Muscle of arm (tissue), 14 donors: ENCODE results near the gene GP2. TPM values are rescaled to one million over a fixed set of nuclear protein-coding genes. Genes with fewer than 3 reads are reported as not detected.

ENCODE experiments used
- DNase-seq: peaks from one replicate; pipeline ENCODE4 v3.0.0-alpha.2; 2013
- long read RNA-seq, 11 donors: transcript quantifications; one replicate each; lab custom pipeline, GENCODE V29; 2026
- polyA plus RNA-seq, 12 donors: library from polyadenylated mRNA; unstranded; fragments of 120-200 nt; gene quantifications; one replicate each; pipeline ENCODE4 v1.2.1, GENCODE V29; 2013; ENCODE audit not compliant: insufficient read length in 12 of 12

The GP2 gene
- not detected for polyA plus RNA-seq
- long read RNA-seq, donor 1, result 0 reads
- long read RNA-seq, donor 2, result 0 reads
- long read RNA-seq, donor 3, result 0 reads
- long read RNA-seq, donor 4, result 0 reads
- long read RNA-seq, donor 5, result 0 reads
- long read RNA-seq, donor 6, result 0 reads
- long read RNA-seq, donor 7, result 0 reads
- long read RNA-seq, donor 8, result 0 reads
- long read RNA-seq, donor 9, result 0 reads
- long read RNA-seq, donor 10, result 0 reads
- long read RNA-seq, donor 11, result 0 reads

DNA sequence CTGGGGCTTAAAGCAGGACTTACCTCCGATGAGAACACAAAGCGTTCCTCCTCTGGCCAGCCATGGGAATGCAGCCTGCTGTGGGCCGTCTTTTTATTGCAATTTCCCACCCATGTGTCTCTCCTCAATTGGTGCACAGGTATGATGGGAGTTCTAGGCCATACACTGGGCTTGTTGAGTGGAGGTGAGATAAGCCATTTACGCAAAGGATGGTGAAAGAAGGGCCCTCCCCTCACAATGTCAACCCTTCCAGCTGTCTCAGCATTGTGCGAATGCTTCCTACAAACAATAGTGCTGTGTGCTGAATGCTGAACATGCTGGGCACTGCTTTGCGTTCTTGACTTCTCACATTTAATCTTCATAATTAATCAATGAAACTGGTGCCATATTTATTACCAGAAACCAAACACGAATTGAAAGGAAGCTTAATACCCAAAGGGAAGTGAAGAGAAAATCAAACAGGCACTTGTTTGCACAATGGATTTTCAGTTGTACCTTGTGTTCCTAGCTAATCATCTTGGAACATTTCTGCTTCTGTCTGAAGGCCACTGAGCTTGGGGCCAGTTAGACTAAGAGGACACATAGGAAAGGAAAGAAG, at the start of gene GP2:
Gene GP2, minus strand, starts transcription at position 70 of the 598 bp plus-strand sequence. CDS start 1,082 bp downstream, outside the sequence.
- DNase-seq, result no peak

DNA sequence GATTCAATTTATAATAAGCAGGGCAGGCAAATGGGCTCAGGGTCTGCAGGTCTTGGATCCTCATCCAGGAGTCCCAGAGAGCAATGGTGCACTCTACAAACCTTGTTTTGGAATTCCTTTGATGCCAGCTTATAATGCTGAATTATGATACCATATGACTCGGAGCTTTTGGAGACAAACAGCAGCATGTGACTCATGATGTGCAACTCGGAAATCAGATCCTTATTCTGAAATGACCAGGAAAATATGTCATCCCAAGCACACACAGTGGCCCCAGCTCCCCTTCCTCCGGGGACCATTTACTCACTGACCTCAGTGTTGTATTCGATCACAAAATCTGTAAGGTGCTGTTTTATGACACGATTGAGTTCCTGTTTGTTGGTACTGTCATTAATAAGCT, 45.4 kb upstream of the GP2 start:
- no peak for DNase-seq

DNA sequence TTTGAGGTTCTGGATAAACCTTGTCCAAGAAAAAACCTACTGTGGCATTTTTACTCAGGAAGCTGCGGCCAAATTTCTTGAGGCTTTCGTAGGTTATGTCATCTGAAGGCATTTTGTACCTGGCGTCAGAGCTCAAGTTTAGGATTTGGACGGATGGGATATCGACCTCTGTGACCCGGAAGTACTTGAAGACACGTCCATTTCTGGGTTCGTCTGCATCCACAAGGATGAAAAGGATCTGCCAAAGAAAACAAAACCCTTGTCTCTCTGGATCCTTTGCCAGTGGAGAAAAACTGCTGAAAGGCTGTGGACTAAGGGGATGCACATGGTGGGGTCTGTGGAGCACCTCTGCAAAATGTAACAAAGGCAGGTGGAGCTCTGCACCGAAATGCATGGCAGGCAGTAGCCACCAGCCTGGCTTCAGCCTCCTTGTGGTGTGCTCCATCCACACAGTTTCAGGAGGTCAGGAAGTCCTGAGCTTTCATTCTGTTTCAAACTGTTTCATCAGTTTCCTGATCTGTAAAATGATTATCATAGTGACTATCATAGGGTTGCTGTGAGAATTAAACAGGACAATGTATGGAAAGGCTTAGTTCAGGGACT, 42.2 kb upstream of the GP2 start:
- DNase-seq, result no peak

DNA sequence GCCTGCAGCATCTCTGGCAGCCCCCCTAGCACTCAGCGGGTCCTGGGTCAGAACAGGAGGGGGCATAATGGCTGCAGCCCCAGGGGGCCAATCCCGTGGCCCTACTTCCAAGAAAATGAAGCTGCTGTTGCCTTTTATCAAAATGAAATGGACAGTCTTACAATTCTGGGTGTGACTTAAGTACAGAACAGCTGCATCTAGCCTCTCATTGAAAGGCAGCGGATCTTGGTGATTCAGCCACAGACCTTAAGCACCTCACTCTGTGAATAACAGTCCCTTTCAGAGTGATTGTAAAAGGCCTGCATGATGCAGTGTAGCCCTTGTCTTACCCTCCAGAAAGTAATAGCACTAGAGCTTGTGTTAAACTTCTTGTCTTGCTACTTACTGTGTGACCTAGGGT, 36.7 kb upstream of the GP2 start:
- no peak for DNase-seq

DNA sequence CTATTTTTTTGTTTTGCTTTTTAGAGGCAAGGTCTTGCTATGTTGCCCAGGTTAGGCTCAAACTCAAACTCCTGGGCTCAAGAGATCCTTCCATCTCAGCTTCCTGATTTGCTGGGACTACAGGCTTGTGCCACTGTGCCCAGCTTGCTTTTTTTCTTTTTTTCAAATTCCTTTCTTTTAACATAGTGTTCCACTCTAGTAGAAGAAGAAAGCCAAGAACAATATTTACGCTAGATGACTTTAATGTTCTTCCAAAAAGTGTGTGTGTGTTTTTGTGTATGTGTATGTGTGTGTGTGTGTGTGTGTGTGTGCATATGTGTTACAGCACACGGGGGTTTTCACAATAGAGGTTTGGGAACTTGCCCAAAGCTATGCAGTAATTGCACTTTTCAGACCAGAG, 35.9 kb upstream of the GP2 start:
- no peak for DNase-seq

DNA sequence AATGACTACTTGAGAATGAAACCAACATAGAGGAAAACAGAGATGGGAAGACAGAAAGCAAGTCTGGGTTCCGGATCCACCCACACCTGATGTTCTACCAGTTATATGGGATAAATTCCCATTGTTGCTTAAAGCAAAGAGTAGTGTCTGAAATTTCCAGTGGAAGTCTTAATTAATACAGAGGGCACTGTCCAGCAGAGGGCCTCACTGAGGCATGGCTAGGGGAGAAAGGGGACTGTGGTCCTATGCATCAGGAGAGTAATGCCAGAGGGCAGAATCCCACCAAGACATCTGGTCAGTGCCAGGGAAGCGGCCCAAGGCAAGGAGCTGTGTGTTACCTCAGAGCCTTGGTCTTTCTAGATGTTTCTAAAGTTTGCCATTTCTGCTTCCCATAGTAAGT, 32.7 kb upstream of the GP2 start:
- DNase-seq, result no peak

DNA sequence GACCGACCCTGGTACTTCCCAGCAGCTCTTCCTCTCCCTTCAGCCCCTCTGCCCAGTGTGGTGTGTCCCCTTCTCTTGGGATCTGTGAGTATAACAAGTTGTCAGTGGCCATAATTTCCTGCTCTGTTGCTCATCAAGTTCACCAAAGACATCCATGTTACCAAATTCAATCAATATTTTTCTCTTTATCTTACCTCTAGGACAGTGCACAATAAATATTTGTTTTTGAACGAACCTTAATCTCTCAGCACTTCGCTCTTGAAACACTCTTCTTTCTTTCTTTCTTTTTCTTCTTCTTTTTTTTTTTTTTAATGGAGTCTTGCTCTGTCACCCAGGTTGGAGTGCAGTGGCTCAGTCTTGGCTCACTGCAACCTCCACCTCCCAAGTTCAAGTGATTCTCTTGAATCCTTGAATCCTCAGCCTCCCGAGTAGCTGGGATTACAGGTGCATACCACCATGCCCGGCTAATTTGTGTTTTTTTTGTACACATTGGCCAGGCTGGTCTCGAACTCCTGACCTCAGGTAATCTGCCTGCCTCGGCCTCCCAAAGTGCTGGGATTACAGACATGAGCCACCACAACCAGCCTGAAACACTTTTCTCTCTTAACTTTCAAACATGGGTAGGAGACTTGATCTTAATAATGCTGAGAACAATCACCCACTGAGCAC, 27.9 kb upstream of the GP2 start:
- DNase-seq, result no peak

DNA sequence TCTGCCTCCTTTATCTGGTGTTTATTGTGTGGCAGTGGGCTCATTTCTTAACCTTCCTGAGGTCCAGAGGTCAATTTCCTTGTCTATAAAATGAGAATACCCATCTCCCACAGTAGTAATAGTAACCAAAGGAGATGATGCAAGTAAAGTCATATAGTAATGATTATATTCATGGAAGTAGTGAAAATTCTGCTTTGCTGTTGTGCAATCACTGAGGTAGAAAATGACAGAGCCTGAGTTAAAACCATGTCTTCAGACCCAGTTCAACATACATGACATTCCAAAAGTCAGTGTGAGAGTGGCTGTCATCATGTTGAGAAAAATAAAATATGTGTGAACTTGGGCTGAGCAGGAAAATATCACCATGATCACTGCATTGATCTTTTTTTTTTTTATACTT, 26.1 kb upstream of the GP2 start:
- DNase-seq, result no peak

DNA sequence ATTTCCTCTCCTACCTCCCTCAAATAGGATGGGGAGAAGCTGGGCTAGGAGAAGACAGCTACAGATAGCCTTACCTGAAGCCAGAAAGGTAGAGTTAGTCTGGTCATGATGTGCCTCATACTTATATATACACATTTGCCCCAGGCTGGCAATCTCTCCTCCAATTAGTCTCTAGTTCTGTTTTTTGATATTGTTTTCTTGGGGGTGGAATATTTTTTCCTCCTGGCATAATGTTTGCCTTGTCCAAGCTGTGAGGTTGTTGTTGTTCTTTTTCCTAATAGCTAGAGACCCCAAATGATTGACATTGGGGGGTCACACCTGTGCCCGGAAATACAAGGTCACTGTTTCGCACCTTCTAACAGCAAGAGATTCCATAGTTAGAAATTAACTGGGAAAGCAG, 25.3 kb upstream of the GP2 start, which contains the start of gene UMOD:
Gene UMOD, minus strand, starts transcription at position 101 of the 400 bp plus-strand sequence. CDS start 1,978 bp downstream, outside the sequence.
- DNase-seq, result no peak

DNA sequence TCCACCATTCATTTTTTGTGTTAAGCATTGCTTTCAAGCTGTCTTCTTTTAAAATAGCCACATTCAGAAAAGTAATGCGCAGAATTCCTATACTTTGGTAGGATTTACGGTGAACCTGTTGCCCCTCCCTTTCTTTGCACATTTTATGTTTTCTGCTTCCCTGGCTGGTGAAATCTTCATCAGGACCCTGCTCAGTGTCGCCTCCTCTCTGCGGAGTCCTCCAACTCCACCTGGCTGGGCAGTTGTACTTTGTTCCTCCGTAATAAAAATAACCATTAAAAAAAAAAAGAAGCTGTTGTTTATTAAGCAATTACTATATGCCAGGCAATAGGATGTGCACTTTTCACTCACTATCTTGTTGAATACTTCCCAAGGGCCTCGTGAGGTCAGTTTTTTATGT, 22.3 kb upstream of the GP2 start:
- DNase-seq, result no peak

DNA sequence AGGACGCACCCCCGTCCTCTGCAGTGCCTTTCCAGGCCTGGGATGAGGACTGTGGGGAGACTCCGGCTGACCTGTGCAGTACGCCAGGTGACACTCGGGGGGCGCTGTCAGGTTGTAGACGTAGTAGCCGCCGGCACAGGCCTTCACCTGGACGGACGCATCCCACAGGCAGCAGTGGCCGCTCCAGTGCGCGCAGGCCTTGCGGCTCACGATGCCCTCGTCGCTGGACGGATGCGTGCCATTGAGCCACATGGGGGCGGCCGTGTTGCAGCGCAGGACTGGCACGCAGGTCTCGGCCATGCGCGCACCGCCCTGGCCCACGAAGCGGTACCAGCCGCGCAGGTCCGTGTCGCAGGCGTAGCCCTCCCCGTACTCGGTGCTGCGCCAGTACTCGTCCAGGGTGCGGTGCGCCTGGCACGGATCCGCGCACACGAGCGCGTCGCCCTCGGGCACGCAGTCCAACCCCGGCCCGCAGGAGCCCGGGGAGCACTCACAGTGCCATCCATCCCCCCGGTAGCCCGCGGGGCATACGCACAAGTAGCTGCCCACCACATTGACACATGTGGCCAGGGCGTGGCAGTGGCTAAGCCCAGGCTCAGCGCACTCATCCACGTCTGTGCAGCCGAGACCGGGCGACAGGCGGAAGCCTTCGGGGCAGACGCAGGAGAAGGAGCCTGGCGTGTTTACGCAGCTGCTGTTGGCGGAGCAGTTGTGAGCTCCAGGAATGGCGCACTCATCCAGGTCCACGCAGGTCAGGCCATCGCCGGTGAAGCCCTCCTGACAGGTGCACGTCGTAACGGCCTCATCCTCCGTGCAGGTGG, 21.3 kb upstream of the GP2 start:
- no peak for DNase-seq

DNA sequence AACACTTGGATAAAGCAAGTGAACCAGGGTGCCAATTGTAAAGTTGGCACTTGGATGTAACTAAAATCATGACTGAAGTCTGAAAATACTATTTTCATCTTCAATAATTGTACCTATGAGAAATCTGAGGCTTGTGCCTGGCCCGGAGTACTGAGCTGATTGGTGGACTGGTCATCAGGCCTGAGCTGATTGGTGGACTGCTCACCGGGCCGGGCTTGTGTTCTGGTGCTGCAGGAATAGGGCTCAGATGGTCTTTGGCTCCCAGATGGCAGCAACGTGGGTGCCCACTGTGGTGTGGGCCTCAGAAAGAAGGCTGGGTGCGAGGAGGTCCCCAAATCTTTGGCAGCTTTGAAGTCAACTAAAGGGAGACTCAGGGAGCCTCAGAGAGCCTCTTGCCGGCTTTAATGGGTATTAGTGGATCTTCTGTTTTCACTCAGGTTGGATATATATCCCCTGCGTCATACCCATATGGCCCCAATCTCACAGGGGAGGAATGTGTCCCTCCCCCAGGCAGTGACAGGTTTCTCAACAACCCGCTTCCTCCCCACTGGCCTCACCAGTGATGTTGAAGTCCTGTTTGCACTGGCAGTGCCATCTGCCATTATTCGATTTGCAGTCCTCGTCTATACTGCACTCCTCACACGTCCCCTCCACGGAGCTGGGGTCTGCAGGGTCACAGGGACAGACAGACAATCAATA, 20.5 kb upstream of the GP2 start:
- no peak for DNase-seq

DNA sequence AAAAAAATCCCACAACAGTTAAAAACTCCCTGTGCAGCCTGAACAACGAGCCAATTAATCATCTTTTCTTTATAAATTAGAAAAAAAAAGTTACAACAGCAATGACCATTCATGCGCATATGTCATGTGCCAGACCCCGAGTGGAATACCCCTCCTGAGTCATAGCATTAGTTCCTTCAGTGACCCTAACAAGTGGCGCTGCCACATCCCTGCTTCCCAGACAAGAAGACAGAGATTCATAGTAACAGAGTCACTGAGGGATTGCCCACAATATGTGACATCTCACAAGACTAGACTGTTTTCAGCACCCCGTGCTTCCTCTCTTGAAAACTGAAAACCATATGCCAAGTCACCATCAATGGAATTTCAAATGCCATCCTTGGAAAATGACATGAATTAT, 17.3 kb upstream of the GP2 start:
- no peak for DNase-seq

DNA sequence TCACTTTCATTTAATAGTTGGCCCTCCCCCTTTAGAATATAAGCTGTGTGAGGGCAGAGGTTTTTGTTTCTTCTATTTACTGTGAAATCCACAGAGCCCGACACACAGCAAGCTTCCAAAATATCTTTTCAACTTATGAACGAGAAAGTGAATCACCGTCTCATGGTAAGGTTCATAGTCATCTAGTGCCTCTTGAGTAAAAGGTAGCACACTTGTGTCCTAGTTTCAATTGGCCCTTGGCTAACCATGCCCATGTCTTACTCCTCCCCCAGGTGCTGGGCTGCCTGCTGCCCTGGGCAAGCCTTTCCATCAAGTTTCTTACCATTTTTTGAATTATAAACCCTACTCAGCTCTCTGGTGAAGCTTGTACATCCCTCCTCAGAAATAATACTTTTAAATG, 12.4 kb upstream of the GP2 start:
- no peak for DNase-seq

DNA sequence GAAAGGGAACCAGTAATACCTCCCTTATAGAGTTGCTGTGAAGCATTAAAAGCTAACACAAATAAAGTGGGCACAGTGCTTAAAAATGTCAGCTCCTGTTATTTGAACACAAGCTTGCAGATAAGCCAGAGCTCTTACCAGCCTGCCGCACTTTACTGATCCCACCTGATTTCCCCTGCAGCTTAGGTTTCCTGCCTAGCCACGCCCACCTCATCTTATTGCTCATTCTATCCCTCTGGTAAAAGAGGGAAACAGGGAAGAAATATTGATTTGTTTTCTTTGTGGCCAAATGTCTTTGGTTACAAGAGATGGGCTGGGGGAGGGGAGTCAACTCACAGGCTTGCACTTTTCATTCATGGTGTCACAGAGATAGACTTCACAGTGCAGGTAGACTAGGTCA, 9.6 kb upstream of the GP2 start:
- DNase-seq, result no peak

DNA sequence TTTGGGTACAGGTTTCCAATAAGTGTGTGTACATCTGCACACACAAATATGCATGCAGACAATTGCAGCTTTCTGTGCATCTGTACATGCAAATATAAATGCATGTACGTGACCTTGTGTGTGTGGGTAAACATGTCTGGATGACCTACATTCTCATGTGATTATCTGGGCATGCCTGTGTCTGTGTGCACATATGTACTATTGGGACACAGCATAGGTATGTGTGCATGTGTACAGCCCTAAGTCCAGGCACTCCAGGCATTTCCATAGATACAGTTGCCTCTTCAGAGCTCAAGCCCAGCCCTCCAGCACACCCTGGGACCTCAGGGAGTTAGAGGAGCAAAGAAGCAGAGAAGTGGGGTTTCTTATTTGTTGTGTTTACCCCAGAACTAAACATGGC, 7.1 kb upstream of the GP2 start:
- no peak for DNase-seq

DNA sequence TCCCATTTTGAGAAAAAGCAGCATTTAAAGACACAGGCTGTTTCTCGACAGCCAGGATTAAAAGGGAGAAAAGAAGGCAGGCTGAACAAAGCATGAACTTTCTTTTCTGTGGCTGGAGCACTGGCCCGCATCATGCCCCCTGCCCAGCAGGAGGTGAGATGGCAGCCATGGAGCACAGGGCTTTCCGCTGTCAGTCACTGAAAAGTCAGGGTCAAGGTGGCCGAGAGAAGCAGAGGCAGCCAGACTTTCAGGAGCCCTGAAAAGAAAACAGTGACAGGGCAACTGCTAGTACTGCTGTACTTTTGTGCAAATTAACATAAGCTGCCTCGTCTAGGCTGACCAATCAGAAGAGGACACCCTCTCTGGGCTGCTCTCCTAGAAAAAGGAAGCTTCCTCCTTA, 5.8 kb upstream of the GP2 start:
- DNase-seq, result no peak

DNA sequence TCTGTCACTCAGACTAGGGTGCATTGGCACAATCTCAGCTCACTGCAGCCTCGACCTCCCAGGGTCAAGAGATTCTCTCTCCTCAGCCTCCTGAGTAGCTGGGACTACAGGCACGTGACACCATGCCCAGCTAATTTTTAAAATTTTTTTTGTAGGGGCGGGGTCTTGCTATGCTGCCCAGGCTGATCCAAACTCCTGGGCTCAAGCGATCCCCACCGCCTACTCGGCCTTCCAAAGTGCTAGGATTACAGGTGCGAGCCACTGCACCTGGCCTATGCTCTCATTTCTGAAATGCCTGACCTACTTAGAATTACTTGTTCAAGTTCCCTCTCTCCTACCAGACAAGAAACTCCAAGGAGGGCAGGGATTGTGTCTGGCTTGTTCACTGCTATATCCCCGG, 5.1 kb upstream of the GP2 start:
- DNase-seq, result no peak

DNA sequence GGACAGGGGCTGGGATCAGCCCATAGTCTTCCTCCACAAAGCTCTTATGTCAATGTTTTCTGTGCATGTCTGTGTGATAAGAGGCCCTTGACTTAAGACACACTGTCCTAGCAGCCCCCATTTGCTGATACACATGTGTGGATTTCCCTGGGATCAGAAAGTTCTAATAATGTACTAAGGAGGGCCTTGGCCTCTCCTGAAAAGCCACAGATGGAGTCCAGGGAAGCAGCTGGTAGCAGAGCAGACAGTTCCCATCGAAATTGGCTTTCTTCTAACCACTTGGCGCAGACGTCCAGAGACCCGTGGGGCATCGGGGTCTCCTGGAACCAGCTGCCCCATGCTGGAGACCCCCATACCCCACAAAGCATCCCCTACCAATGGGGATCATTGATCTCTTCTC, 4.3 kb upstream of the GP2 start:
- DNase-seq, result no peak

DNA sequence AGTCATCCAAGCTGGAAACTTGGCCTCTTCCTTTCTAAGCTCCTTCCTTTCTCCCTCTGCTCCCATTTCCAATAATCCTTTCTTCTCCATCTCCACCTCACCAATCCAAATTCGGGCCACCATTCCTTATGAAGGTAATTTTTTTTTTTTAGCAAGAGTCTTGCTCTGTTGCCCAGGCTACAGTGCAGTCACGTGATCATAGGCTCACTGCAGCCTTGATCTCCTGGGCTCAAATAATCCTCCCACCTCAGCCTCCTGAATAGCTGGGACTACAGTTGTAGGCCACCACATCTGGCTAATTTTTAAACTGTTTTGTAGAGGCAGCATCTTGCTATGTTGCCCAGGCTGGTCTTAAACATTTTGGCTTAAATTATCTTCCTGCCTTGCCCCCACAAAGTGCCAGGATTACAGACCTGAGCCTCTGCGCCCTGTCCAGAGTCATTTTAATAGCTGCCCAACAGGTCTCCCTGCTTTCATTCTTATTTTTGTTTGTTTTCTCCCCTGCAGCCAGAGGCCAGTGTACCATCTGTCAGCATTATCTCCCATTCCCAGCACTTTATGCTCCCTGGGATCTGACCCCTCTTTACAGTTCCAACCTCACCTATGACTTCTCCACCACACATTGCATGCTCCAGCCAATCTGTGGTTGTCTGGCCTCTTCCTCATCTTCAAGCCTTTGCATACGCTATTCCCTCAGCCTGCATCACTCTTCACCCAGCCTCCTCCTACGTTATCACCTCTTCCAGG, 2.3 kb upstream of the GP2 start:
- DNase-seq, result no peak

DNA sequence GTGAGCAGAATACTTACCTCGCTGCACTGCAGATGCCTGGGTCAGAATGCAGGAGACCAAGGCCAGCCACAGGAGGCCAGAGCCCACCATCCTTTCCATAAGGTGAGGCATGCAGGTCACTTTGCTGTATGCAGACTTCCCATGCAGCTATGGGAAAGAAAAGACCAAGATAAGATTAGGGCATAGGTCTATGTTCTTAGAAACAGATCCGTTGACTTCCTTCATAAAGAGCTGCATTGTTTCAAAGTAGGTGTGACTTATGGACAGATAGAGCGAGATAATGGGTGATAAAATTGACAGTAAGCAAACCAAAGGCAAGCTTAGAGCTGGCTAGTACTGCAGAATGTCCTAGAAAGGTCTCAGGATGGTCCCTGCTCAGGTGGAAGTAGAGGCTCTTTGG, 992 bp downstream of the GP2 start:
- DNase-seq, result no peak
